Ishikawa (cell line): Measurements from ENCODE around the gene NOS2.

Experiments
- MAX ChIP-seq: IDR thresholded peaks from 2 replicates; pipeline ENCODE4 v1.6.1; 2012
- REST ChIP-seq: IDR thresholded peaks from 2 replicates; pipeline ENCODE4 v1.6.1; 2012; ENCODE audit warnings: low read depth, mild to moderate bottlenecking
- USF1 ChIP-seq: IDR thresholded peaks from 2 replicates; pipeline ENCODE4 v1.6.1; 2012

- TF ChIP-seq REST: no peak
- TF ChIP-seq USF1: no peak
- no peak for TF ChIP-seq MAX
These were observed 52.6 kb downstream of the NOS2 start for GRCh38 chr17:27747462-27748359.
